Measurements from ENCODE around the gene TOP2A.
"Not testable (repeated sequence)": the region's sequence is repeated elsewhere in the genome, so short reads cannot be mapped to it uniquely, and the experiment has no call there.

Gene TOP2A

DNA sequence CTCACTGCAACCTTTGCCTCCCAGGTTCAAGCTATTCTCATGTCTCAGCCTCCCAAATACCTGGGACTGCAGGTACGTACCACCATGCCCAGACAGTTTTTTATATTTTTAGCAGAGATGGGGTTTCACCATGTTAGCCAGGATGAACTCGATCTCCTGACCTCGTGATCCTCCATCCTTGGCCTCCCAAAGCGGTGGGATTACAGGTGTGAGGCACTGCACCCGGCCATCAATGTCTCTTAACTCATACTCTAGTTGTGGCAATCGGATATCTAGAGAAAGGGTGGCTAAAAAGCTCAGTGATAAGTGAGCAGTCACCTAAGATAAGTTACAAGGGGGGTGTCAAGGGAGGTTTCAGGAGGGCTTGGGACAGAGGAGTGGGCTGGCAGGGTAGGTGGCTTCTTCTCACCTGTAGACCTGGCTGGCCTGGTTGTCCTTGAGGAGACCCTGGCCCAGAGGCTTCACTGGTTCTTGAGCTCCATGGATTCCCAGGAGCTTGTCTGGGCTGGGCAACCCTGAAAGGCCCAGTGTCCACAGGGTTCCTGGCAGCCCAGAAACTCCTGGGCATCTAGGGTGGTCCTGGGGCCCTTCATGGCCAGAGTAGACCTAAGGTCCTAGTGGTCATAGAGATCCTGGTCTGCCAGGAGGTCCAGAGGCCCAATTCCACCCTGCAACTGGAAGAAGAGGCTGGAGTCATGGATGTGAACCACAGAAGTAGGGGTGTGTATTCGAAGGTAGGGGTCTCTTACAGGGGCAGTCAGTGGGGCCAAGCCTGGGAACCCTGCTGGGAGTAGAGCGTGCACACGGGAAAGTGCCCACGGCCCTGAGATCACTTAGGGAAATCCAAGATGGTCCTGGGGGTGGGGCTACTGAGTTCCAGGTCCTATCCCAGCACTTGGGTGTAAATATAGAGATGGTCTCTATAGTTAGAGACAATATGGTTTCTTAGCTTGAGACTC is 12.9 kb upstream of the TOP2A start:
- no peak for DNase-seq (ENCODE audit: low spot score)

DNA sequence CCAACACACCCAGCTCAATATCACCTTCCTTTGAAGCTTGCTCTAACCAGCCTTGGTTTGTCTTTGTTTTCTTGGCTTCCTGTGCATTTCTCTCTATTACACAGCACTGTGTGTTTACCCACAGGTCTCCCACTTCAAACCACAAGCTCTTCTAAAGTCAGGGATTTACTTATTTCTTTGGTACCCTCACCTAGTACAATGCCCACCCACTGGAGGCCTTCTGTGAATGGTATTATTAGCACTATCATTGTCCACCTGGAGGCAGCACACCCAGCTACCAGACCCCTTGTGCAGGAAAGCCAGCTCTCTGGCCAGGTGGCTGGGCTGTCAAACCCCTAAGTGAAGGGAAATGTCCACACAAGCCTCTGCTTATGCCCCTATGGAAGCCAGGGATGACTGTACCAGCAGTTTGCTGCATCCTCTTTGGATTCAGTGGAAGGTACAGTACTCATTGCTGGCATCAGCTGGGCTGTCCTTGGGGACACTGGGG is 9.4 kb upstream of the TOP2A start:
- no peak for DNase-seq (ENCODE audit: low spot score)

DNA sequence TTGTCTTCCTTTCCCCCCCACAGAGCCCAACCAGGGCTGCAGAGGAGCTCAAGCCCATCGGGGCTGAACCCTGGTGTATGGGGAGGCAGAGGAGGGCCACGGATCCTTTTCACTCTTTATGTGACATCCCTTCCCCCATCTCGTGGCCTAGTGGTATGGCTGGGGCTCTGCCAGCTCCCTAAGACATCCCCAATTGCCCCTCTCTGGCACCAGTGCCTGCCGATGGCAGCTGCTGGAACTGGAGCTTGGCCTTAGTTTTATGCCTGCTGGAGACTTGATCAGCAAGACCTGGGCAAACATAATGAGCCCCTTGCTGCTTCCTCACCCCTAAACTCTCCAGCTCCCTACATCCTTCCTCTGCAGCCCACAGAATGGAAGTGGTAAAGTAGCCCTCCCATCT is 8.0 kb upstream of the TOP2A start:
- DNase-seq (ENCODE audit: low spot score): no peak

DNA sequence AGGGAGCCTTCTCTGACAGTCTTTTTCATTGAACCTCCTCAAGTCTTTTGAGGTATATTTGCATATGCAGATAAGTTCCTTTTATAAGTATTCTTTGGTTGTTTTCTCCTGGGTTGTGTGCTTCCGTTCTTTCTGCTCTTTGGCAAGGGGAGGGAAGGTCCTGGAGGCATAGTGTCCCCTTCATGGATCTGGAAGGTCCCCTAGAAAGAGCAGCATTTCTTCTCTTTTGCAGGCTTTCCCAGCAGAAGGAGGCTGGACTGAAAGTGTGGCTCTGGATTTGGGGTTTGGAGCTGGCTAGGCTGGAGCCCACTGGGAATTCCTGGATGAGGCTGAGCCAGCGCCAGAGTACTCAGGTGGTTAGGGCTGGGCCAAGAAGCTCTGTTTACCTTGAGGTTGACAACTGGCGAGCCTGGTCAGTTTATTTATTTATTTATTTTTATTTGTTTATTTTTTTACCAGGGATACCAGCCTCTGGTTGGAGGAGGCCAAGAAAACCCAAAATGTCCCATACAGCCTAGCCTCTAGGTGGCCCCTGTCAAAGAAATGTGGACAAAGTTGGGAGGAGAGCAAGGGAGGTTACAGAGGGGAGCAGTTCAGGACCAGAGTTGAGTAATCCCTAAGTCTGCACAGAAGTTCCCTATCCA is 5.4 kb upstream of the TOP2A start:
- DNase-seq (ENCODE audit: low spot score): peak; percentile 39

DNA sequence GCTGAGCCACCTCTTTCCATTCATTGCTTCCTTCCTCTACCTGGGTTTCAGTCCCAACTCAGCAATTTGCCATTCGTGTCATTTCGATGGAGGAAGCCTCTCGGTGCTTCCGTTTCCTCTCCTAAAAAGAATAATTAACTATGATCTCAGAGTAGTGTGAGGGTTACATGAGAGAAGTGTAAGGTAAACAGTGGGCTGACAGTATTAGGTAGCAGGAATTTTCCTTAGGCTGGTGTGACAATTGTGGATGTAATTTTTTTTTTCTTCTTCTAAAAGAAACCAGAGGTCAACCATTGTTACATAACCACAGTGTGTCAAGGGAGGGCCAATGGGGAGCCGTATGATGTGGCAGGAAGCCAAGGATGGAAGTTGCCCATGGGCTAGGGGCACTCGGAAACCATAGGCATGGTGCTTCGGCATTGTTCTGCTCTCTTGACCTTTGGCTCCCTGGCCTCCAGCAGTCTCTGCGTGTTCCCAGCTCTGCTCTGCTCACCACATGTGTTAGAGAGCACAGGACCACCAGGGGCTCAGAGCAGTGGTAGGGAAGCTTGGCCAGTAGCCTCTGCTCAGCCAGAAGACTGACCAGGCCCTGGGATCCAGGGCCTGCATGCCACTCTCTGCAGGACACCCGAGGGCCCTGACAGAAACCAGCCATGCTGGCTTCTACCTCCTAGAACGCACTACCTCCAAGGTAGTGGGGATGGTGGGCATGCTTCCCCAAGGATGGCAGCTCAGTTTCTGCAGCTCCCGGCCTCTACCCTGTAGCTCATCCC is 2.0 kb upstream of the TOP2A start:
- DNase-seq (ENCODE audit: low spot score): no peak

DNA sequence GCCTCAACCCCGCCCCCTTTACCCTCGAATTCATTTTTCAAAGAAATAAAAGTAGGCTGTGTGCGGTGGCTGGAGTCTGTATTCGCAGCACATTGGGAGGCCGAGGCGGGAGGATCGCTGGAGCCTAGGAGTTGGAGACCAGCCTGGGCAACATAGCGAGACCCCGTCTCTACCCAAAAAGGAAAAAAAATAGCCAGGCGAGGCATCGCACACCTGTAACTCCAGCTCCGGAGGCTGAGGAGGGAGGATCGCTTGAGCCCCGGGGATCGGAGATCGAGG is 671 bp upstream of the TOP2A start:
- no peak for DNase-seq (ENCODE audit: low spot score)

DNA sequence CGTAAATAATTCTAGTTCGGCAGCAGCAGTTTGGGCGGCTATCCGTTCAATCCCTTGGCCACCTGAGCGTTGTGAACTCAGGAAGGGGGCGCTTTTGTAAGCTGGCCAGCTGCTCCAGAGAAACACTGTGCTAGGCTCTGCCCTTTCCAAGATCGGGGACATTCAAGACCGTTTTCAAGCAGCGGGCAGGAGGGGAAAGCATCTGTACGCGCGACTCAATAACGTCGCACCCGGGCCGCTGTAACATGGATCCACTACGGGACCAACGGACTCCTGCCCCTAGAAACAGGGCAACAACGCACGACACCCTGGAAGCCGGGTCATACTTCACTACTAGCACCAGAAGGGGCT is 463 bp downstream of the TOP2A start:
- DNase-seq (ENCODE audit: low spot score): peak; percentile 60

DNA sequence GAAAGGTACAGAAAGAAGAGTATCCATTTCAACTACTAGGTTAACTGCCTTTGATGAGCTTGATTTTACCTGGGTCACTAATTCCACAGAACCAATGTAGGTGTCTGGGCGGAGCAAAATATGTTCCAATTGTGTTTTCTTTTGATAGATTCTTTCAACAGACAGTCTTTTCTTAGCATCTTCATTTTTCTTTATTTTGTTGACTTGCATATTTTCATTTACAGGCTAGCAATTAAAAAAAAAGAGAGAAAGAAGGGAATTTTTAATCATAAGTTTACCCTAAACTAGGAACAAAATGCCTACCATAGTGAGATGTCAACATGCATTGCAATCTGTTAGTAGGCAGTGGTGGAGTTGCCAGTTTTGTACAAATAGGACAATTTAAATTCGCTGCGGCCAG is 1.0 kb downstream of the TOP2A start:
- DNase-seq (ENCODE audit: low spot score): no peak

DNA sequence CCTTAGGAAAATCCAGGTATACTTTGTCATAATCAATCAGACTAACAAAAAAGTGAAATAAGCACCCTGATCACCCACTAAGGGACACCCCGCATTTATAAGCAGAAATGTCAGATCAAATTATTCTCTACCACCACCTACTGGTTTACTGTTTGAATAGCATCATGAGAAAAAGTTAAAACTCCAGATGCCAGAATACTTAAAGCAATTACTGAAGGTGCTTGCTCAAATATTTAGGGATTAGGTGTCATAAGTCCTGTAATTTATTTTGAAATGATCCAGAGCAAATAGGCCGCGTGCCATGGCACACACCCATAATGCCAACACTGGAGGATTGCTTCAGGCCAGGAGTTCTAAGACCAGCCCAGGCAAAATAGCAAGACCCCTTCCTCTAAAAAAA is 2.3 kb downstream of the TOP2A start:
- DNase-seq (ENCODE audit: low spot score): peak; percentile 78

DNA sequence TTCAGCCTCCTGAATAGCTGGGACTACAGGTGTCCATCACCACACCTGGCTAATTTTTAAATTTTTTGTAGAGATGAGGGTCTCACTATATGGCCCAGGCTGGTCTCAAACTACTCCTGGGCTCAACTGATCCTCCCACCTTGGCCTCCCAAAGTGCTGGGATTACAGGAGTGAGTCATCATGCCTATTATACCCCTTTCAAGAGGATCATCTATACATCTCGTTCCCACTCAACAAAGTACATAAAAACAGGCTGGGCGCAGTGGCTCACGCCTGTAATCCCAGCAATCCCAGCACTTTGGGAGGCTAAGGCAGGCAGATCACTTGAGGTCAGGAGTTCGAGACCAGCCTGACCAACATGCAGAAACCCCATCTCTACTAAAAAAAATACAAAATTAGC is 3.4 kb downstream of the TOP2A start:
- DNase-seq (ENCODE audit: low spot score): not testable (repeated sequence)

DNA sequence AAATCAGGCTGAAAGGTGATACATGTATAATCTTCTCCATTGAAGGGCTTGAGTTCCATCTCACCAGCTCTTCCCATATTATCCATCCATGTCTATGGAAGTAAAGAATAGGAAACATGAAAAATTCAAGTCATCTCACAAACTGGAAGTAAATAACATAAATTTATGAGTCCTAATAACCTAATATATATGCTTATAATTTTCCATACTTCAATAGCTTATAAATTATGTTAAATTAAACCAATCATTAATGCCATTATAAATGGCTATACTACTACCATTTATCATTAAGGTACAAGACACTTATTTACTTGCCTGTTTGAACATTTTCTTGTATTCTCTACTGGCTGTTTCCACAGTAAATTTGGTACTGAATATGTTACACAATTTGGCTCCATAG is 4.8 kb downstream of the TOP2A start:
- no peak for DNase-seq (ENCODE audit: low spot score)

DNA sequence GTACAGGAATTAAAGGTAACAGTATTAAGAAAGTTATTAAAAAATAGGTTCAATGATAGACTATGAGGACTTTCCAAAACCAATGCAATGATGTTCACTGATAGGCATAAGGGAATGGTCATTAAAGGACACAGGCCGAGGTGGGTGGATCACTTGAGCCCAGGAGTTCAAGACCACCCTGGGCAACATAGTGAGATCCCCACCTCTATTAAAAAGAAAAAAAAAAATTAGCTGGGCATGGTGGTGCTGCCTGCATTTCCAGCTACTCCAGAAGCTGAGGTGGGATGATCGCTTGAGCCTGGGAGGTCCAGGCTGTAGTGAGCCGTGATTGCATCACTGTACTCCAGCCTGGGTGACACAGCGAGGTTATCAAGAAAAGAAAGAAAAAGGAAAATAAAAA is 5.9 kb downstream of the TOP2A start:
- DNase-seq (ENCODE audit: low spot score): no peak

DNA sequence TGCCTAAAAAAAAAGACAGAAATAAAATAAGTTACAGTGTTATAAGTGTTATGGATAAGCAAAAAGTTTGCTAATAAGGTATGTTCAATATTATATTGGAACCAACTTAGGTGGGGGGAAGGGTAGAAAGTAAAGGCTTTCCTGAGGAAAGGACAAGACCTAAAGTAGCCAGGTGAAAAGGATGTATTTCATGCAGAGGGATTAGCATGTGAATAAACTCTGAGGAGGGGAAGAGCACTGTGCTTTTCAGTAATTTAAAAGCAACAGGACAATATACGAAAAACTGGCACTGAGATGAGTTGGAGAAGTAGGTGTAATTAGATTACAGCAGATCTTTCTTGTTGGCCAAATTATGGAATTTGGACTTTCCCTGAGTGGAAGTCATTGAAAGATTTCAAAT is 7.6 kb downstream of the TOP2A start:
- no peak for DNase-seq (ENCODE audit: low spot score)

DNA sequence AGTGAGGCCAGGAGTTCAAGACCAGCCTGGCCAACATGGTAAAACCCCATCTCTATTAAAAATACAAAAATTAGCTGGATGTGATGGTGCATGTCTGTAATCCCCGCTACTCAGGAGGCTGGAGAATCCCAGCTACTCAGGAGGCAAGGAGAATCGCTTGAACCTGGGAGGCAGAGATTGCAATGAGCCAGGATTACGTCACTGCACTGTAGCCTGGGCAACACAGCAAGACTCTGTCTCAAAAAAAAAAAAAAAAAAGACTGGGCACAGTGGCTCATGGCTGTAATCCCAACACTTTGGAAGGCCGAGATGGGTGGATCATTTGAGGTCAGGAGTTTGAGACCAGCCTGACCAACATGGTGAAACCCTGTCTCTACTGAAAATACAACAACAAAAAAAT is 8.2 kb downstream of the TOP2A start:
- DNase-seq (ENCODE audit: low spot score): not testable (repeated sequence)

DNA sequence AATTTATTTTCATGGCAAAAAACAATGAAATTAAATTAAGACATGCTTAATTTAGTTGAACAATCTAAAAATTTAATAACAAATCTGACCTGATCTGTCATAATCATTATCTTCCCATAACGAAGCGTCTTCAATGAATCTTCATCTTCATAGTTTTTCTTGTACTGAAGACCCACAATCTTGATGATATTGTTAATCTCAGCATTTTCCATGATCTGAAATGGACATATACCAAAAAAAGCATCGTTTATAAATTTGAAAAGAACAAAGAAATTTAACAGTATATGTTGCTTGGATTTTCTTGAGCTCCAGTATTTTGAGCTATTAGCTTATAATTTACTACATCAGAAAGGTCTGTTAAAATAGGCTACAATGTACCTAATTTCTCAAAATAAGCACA is 10.2 kb downstream of the TOP2A start:
- no peak for DNase-seq (ENCODE audit: low spot score)

DNA sequence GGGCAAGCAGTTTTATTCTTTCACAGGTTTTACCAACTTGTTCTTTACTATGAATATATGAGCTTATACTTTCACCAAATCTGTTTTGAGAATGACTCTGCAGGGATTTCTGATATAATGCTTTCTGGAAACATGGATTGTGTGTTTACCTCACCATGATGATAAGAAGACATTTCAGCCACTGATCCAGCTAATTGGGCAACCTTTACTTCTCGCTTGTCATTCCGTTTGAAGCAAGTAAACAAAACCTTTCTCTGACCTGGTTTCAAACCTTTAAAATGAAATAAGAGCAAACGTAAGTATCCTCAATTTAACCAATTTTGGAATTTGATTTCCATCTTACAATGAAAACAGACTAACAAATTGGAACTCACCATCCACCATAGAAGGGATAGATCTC is 13.7 kb downstream of the TOP2A start:
- DNase-seq (ENCODE audit: low spot score): no peak

DNA sequence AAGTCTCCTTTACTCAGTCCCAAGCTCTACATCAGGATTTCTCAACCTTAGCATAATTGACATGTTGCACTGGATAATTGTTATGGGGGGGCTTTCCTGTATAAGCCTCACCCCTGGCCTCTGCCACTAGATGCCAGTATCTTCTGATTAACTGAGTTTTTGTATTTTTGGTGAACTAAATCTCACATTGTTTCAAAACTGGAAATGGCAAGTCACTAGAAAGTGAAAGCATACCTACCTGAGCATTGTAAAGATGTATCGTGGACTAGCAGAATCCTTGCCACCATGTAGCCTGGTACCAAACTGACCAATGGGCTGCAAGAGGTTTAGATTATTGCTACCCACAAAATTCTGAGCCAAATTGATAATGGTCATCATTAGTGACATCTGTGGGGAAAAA is 15.0 kb downstream of the TOP2A start:
- no peak for DNase-seq (ENCODE audit: low spot score)

DNA sequence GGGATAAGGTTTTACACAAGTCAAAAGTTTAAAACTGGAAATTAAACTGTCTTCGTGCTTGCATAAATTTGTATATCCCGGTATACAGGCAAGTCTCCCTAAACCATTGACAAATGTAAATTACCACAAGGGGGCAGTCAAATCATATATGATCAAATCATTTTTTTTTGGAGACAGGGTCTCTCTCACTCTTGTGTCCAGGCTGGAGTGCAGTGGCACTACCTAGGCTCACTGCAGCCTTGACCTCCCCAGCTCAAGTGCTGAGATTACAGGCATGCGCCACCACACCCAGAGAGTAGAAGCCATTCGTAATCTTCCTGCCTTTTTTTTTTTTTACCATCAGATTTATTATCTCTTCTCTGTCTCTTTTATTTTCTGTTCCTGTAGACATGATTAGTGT is 18.5 kb downstream of the TOP2A start:
- DNase-seq (ENCODE audit: low spot score): peak; percentile 55

DNA sequence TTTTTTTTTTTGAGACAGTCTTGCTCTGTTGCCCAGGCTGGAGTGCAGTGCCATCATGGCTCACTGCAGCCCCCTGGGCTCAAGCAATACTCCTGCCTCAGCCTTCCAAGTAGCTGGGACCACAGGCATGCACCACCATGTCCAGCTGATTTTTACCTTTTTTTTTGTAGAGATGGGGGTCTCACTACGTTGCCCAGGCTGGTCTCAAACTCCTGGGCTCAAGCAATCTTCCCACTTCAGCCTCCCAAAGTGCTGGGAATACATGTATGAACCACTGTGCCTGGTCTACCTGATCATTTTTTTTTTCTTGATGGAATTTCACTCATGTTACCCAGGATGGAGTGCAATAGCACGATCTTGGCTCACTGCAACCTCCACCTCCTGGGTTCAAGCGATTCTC is 31.1 kb downstream of the TOP2A start:
- DNase-seq (ENCODE audit: low spot score): not testable (repeated sequence)

DNA sequence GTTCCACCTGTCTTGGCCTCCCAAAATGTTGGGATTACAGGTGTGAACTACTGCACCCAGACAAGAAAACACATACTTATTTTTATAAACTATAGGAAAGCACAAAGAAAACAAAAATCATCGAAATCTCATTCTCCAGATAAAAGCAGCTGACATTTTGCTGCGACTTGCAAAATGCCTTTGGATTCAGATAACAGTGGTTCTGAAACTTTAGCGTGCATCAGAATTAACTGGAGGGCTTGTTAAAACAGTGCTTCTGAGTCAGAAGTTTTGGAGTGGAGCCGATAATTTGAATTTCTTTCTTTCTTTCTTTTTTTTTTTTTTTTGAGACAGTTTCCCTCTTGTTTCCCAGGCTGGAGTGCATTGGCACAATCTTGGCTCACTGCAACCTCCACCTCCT is 35.4 kb downstream of the TOP2A start:
- DNase-seq (ENCODE audit: low spot score): no peak

DNA sequence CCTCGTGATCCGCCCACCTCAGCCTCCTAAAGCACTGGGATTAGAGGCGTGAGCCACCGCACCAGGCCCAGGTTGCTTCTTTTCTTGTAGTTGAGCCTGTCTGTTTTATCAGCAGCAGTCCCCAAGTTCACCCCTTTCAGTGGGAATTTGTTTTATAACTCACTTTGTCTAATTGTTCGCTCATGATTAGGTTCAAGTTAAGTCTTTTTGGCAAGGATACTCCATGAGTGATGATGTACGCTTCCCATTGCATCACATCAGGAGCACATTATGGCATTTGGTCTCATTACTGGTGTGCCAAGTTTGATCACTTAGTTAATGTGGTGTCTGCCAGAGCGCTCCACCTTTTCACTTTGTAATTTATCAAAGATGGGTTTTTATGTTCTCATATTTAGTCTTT is 38.7 kb downstream of the TOP2A start:
- no peak for DNase-seq (ENCODE audit: low spot score)

DNA sequence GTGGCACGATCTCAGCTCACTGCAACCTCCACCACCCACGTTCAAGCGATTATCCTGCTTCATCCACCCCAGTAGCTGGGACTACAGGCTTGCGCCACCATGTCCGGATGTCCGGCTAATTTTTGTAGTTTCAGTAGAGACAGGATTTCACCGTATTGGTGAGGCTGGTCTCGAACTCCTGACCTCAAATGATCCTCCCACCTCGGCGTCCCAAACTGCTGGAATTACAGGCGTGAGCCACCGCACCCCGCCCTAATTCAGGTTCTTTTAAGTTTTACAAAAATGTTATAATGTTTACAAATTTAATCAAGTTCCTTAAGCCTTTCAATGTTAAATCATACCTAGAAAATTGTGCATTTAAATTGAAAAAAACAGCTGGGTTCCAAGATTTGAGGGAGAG is 39.9 kb downstream of the TOP2A start:
- no peak for DNase-seq (ENCODE audit: low spot score)

DNA sequence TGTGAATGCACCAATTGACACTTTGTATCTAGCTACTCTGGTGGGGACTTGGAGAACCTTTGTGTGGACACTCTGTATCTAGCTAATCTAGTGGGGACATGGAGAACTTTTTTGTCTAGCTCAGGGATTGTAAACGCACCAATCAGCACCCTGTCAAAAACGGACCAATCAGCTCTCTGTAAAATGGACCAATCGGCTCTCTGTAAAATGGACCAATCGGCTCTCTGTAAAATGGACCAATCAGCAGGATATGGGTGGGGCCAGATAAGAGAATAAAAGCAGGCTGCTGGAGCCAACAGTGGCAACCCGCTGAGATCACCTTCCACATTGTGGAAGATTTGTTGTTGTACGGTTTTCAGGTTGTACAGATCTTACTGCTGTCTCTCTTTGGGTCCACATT is 41.2 kb downstream of the TOP2A start:
- DNase-seq (ENCODE audit: low spot score): not testable (repeated sequence)

Measured in RKO (cell line).